NOMO-1 treated with DMSO at 0.1 percent for 48 hours (cell line): ENCODE data around the gene SSNA1.

Experiments used
- DNase-seq: peaks from one replicate; lab custom pipeline; 2025; ENCODE audit not compliant: unreplicated experiment; lab: John Stamatoyannopoulos, UW

Gene SSNA1

GRCh38 chr9:137167747-137168572 is 20.5 kb upstream of the SSNA1 start:
- no peak for DNase-seq

- DNase-seq: no peak
These were observed 19.9 kb upstream of the SSNA1 start for GRCh38 chr9:137168573-137168903.

GRCh38 chr9:137168904-137169856 is 19.3 kb upstream of the SSNA1 start:
- DNase-seq: peak; percentile 53

- DNase-seq: no peak
These were observed 18.5 kb upstream of the SSNA1 start, which contains the start of gene LRRC26 for GRCh38 chr9:137169896-137170358. LRRC26 (minus strand) TSS chr9:137170051; CDS start chr9:137169943, 108 bp downstream.

GRCh38 chr9:137170486-137171148 is 17.9 kb upstream of the SSNA1 start:
- no peak for DNase-seq

GRCh38 chr9:137171149-137171900 is 17.2 kb upstream of the SSNA1 start:
- no peak for DNase-seq

- DNase-seq: no peak
These were observed 15.3 kb upstream of the SSNA1 start for GRCh38 chr9:137172901-137173795.

- DNase-seq: no peak
These were observed 14.4 kb upstream of the SSNA1 start for GRCh38 chr9:137173796-137174664.

GRCh38 chr9:137174722-137175293 is 13.7 kb upstream of the SSNA1 start:
- no peak for DNase-seq

- no peak for DNase-seq
These were observed 13.0 kb upstream of the SSNA1 start for GRCh38 chr9:137175345-137175961.

GRCh38 chr9:137176302-137177182 is 11.9 kb upstream of the SSNA1 start:
- DNase-seq: peak; percentile 30

GRCh38 chr9:137178201-137178938 is 10.1 kb upstream of the SSNA1 start:
- no peak for DNase-seq

- DNase-seq: no peak
These were observed 9.4 kb upstream of the SSNA1 start for GRCh38 chr9:137178939-137179630.

GRCh38 chr9:137179761-137180160 is 8.7 kb upstream of the SSNA1 start:
- DNase-seq: no peak

GRCh38 chr9:137180491-137180890 is 8.0 kb upstream of the SSNA1 start:
- DNase-seq: no peak

- no peak for DNase-seq
These were observed 6.8 kb upstream of the SSNA1 start for GRCh38 chr9:137181680-137182079.
